GM08714 (cell line): Measurements from ENCODE around the gene NACAD.

ENCODE experiments used
- H3K4me3 ChIP-seq: fragments of 200-500 bp; sonication (Bioruptor generic); 2 replicates; pipeline ENCODE4 v1.5.1; 2014; ENCODE audit warnings: mild to moderate bottlenecking, low read length, inconsistent platforms
- ZNF274 ChIP-seq: IDR thresholded peaks from 2 replicates; pipeline ENCODE4 v1.6.1; 2012; ENCODE audit warnings: mild to moderate bottlenecking, low read depth, low read length

NACAD gene

GRCh38 chr7:45078125-45078681 lies 10.6 kb downstream of the NACAD start:
- no peak for TF ChIP-seq ZNF274
- no peak overlapping the region for H3K4me3 ChIP-seq

- no peak for TF ChIP-seq ZNF274
Observed at GRCh38 chr7:45077579-45077978, 11.2 kb downstream of the NACAD start.

GRCh38 chr7:45076946-45077345 lies 11.8 kb downstream of the NACAD start:
- no peak for TF ChIP-seq ZNF274
- no peak overlapping the region for H3K4me3 ChIP-seq

More at GRCh38 chr7:45077579-45077978, 11.2 kb downstream of the NACAD start:
- H3K4me3 ChIP-seq: no peak overlapping the region

- H3K4me3 ChIP-seq: no peak overlapping the region
- no peak for TF ChIP-seq ZNF274
Observed at GRCh38 chr7:45075871-45076796, 12.6 kb downstream of the NACAD start.

- H3K4me3 ChIP-seq: no peak overlapping the region
- TF ChIP-seq ZNF274: no peak
Observed at GRCh38 chr7:45075355-45075644, 13.5 kb downstream of the NACAD start.

GRCh38 chr7:45074528-45075354 lies 14.0 kb downstream of the NACAD start:
- no peak overlapping the region for H3K4me3 ChIP-seq
- TF ChIP-seq ZNF274: no peak

GRCh38 chr7:45073786-45074527 lies 14.8 kb downstream of the NACAD start:
- no peak for TF ChIP-seq ZNF274
- no peak overlapping the region for H3K4me3 ChIP-seq

- no peak for TF ChIP-seq ZNF274
- no peak overlapping the region for H3K4me3 ChIP-seq
Observed at GRCh38 chr7:45073031-45073785, 15.6 kb downstream of the NACAD start.

- no peak overlapping the region for H3K4me3 ChIP-seq
- no peak for TF ChIP-seq ZNF274
Observed at GRCh38 chr7:45072131-45073030, 16.4 kb downstream of the NACAD start.

GRCh38 chr7:45071528-45071927 lies 17.2 kb downstream of the NACAD start:
- TF ChIP-seq ZNF274: no peak
- H3K4me3 ChIP-seq: no peak overlapping the region

- H3K4me3 ChIP-seq: no peak overlapping the region
- no peak for TF ChIP-seq ZNF274
Observed at GRCh38 chr7:45070254-45070642, 18.5 kb downstream of the NACAD start.

- TF ChIP-seq ZNF274: no peak
- no peak overlapping the region for H3K4me3 ChIP-seq
Observed at GRCh38 chr7:45069444-45070253, 19.1 kb downstream of the NACAD start.
